HG02970 (cell line): ENCODE results near the gene TEX53.

Experiments
- ATAC-seq: cut with Tn5 transposase; IDR thresholded peaks from one replicate; pipeline ENCODE4 v1.9.1; 2021; ENCODE audit warnings: mild to moderate bottlenecking, moderate library complexity, moderate number of reproducible peaks; ENCODE audit not compliant: unreplicated experiment, low FRiP score

TEX53 gene

DNA sequence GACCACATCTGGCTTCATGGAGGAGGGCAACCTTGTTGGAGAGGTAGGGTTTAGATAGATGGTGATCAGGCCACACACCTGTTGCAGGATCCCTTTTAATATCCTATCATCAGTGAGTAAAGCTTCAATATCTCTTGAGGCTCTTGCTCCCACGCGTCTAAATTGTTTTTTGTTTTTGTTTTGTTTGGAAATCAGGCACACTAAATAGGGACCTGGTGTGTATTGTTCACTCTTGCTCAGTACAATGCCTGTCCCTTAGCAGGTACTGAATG is 49.1 kb downstream of the TEX53 start:
- no peak for ATAC-seq

- no peak for ATAC-seq
These were observed 49.7 kb downstream of the TEX53 start for GRCh38 chr9:114607671-114608524.

DNA sequence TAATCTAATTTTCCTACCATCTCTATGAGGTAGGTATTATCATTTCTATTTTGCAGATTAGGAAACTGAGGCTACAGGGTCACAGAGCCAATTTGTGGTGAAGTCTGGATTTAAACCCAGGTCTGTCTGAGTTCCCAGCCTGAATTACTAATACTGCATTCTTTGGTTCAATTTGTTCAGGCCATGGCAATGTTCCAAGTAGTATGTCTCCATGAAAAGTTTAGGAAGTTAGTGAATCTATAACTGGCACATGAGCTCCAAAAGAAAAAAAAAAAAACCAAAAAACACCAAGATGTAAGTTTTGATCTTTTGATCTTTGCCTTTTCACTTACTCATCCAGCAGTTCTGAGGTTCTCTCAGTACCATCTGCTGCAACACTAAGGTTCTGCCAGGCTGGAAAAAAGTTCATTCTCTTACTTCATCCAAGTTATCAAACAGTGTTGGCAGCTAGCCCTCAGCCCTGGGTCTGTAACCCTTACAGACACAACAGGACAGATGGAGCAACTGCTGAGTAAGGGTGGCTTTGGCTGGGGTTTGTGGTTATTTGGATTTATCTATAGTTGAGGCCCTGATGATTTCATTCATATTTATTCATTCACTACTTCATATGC is 50.9 kb downstream of the TEX53 start:
- no peak for ATAC-seq
